Left lung (tissue), 10 donors: ENCODE data around the gene TRIM14. TPM values are rescaled to one million over a fixed set of nuclear protein-coding genes. Genes with fewer than 3 reads are reported as not detected.

Source experiments
- ATAC-seq: fragments of 200-7000 bp; cut with Tn5 transposase; one replicate; pipeline ENCODE4 v1.9.1; 2020; ENCODE audit warnings: moderate library complexity
- DNase-seq, 4 donors: peaks; one replicate each; pipeline ENCODE4 v3.0.0-alpha.2; 2013 to 2020
- H3K27ac ChIP-seq, 2 donors: fragments of 200-600 bp; sonication (generic) in 1 of 2; one replicate each; pipeline versions ENCODE4 v1.5.0 to v1.8.0; 2020 to 2021
- H3K27me3 ChIP-seq, 2 donors: fragments of 200-600 bp; sonication (generic) in 1 of 2; one replicate each; pipeline versions ENCODE4 v1.5.0 to v1.8.0; 2020 to 2021
- H3K36me3 ChIP-seq, 2 donors: fragments of 200-600 bp; sonication (generic) in 1 of 2; one replicate each; pipeline versions ENCODE4 v1.5.0 to v1.8.0; 2020 to 2021
- H3K4me1 ChIP-seq, 2 donors: fragments of 200-600 bp; one replicate each; pipeline ENCODE4 v1.8.0; 2021
- H3K4me3 ChIP-seq, 2 donors: fragments of 200-600 bp; sonication (generic) in 1 of 2; one replicate each; pipeline versions ENCODE4 v1.5.0 to v1.8.0; 2020 to 2021; ENCODE audit warnings: mild to moderate bottlenecking in 1 of 2
- H3K9me3 ChIP-seq, 2 donors: fragments of 200-600 bp; sonication (generic) in 1 of 2; one replicate each; pipeline versions ENCODE4 v1.5.0 to v1.8.0; 2020 to 2021
- intact Hi-C, 2 donors: fragments of 100-400 bp; cut with DNase I; formaldehyde crosslinking; loops; one replicate each; pipeline versions ENCODE4 v1.11.2 to v1.14.2; 2022
- polyA plus RNA-seq, 6 donors: library from polyadenylated mRNA; unstranded; fragments of 120-200 nt; gene quantifications; one replicate each; pipeline ENCODE4 v1.2.1, GENCODE V29; 2013; ENCODE audit not compliant: insufficient read length in 6 of 6
- total RNA-seq, 2 donors: library from RNA; stranded (reverse); fragmentation: NEBNext Ultra II Directional; extraction: Animal tissue kit (Norgen Biotek cat#: 25700); gene quantifications; one replicate each; pipeline ENCODE4 v1.2.1, GENCODE V29; 2021
- TF ChIP-seq, protein P1 (sequence below), 2 donors: fragments of 200-600 bp; sonication (generic) in 1 of 2; IDR thresholded peaks; one replicate each; pipeline versions ENCODE4 v1.5.0 to v1.8.0; 2021; ENCODE audit warnings: antibody characterized with exemption in 2 of 2
- donor health status: DM: no; HTN: yes; CAD: no.
- donor health status: DM: no; HTN: no; CAD: no.

Gene TRIM14
- total and polyA plus RNA-seq, 8 donors: 9.0 to 37.2 (median 10.4) TPM

DNA sequence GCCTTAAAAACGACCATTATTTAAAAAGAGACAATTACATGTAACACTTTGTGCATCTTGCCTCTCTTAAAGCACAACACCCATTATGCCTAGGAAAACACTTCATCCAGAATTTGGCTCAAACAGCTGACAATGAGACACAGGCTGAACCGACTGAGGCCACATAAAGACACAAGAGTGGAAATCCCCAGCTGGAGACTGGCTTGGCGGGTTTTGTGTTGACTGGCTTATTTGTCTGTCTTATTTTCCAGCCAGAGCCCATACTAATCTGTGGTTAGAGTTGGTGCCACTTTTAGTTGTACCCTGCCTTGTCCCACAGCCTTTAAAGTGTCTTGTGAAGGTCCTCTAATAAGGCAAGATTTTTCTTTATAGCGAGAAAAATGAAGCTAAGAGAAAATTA is 21.2 kb downstream of the TRIM14 start:
- ATAC-seq: peak; percentile 13
- peaks cover 0 to 21% of the 10 kb centered on the region in 2 donors for H3K4me1 ChIP-seq
- no peaks in the 10 kb centered on the region for H3K9me3 ChIP-seq
- intact Hi-C loops: no loop called here
- H3K36me3 ChIP-seq: peaks cover 0 to 71% of the 10 kb centered on the region in 2 donors
- no peak overlapping the region for H3K27ac ChIP-seq
- H3K4me3 ChIP-seq: no peak overlapping the region
- no peaks in the 10 kb centered on the region for H3K27me3 ChIP-seq
- TF ChIP-seq, protein P1, sequence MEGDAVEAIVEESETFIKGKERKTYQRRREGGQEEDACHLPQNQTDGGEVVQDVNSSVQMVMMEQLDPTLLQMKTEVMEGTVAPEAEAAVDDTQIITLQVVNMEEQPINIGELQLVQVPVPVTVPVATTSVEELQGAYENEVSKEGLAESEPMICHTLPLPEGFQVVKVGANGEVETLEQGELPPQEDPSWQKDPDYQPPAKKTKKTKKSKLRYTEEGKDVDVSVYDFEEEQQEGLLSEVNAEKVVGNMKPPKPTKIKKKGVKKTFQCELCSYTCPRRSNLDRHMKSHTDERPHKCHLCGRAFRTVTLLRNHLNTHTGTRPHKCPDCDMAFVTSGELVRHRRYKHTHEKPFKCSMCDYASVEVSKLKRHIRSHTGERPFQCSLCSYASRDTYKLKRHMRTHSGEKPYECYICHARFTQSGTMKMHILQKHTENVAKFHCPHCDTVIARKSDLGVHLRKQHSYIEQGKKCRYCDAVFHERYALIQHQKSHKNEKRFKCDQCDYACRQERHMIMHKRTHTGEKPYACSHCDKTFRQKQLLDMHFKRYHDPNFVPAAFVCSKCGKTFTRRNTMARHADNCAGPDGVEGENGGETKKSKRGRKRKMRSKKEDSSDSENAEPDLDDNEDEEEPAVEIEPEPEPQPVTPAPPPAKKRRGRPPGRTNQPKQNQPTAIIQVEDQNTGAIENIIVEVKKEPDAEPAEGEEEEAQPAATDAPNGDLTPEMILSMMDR (IDR thresholded peaks at IDR 0.05): no peak
- no peak for DNase-seq

DNA sequence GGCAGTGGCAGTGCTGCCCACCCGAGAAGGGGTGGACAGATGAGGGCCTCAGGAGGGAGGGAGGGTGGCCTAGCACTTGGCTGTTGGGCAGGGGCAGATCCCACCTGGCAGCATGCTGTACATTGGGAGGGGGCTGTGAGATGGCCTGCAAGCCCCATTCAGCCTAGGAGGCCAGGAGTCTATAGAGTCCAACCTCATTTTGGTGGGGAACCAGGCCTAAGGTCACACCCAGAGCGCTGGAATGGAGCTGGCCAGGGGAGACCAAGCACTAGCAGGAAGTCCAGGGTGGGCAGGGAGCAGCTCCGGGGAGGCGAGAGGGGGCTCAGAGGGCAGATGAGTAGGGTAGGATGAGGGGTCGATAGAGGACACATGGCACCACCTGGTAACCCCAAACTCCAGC is 22.9 kb downstream of the TRIM14 start:
- Histone ChIP-seq H3K9me3 (no peaks in the 10 kb centered on the region), H3K36me3 (peaks cover 0 to 82% of the 10 kb centered on the region in 2 donors), H3K27ac (no peak overlapping the region), H3K4me3 (no peak overlapping the region), H3K4me1 (peaks cover 0 to 6% of the 10 kb centered on the region in 2 donors), H3K27me3 (no peaks in the 10 kb centered on the region)
- ATAC-seq (no peak), DNase-seq (no peak)
- TF ChIP-seq, protein P1 (IDR thresholded peaks at IDR 0.05): no peak
- intact Hi-C loops: no loop called here

DNA sequence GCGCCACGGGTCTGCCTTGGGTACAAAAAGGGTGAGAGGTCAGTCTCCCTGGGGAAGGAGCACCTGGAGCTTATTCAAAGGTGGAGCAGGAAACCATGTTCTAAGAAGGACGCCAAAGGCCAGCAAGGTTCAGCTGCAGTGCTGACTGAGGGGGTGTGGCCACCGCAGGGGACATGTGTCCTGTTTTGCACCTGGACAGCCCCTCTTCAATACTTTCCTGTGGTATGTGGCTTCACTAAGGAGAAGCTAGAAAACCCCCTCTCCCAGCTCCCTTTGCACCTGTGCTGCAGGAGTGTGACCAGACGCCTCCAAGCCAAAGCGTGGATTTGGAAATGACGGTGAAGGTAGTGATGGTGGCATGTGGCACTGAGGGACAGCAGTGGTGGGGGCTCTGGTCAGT is 23.6 kb downstream of the TRIM14 start:
- intact Hi-C loops: no loop called here
- ATAC-seq: no peak
- TF ChIP-seq, protein P1 (IDR thresholded peaks at IDR 0.05): no peak
- Histone ChIP-seq H3K27ac (no peak overlapping the region), H3K36me3 (peaks cover 0 to 89% of the 10 kb centered on the region in 2 donors), H3K4me1 (peaks cover 0 to 6% of the 10 kb centered on the region in 2 donors), H3K4me3 (no peak overlapping the region), H3K27me3 (no peaks in the 10 kb centered on the region), H3K9me3 (no peaks in the 10 kb centered on the region)
- no peak for DNase-seq

DNA sequence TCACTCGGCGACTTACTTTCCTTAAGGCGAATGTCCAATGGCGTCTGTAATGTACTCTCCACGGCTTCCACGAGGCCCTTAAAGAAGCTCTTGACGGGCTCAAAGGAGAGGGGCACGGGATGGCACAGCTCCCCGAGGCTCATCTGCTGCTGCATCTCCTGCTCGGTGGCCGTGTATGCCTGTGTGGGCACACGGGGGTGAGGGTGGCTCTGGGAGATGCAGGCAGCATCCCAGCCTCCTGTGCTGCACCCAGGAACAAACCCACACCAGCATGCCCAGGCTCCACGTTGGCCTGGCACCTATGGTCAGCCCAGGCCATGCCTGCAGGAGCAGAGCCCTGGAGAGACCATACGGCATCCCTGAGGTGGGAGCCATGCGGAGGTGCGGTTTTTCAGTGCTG is 24.2 kb downstream of the TRIM14 start:
- Histone ChIP-seq H3K27me3 (no peaks in the 10 kb centered on the region), H3K4me3 (no peak overlapping the region), H3K27ac (no peak overlapping the region), H3K36me3 (peaks cover 0 to 88% of the 10 kb centered on the region in 2 donors), H3K4me1 (peaks cover 0 to 6% of the 10 kb centered on the region in 2 donors), H3K9me3 (no peaks in the 10 kb centered on the region)
- intact Hi-C loops: no loop called here
- TF ChIP-seq, protein P1 (IDR thresholded peaks at IDR 0.05): no peak
- ATAC-seq (no peak), DNase-seq (no peak)

DNA sequence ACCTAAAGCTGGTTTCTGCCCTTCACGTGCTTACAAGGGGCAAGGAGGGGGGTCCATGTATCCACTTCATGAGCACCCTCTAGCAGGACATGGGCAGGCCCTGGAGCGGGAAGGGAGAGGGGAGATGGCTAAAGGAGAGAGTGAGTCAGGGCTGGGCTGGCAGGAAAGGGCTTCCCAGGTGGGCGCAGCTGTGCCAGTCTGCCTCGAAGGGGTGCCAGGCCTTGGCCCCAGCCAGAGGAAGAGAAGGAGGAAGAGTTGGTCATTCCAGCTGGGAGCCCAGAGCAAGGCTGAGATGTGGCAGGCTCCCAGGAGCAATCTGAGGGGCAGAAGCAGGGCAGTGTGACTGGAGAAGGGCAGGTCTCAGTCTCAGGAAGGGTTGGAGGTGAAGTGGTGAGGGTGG is 24.7 kb downstream of the TRIM14 start:
- Histone ChIP-seq H3K27me3 (no peaks in the 10 kb centered on the region), H3K4me3 (no peak overlapping the region), H3K4me1 (peaks cover 0 to 4% of the 10 kb centered on the region in 2 donors), H3K36me3 (peaks cover 0 to 82% of the 10 kb centered on the region in 2 donors), H3K27ac (no peak overlapping the region), H3K9me3 (no peaks in the 10 kb centered on the region)
- intact Hi-C loops: no loop called here
- ATAC-seq (no peak), DNase-seq (no peak)
- TF ChIP-seq, protein P1 (IDR thresholded peaks at IDR 0.05): no peak
